Endometrium (tissue), 2 donors: Measurements from ENCODE around the gene SRPK3.

Source experiments
- FAIRE-seq: peaks from 2 replicates; lab custom pipeline; 2012; peaks lifted over from hg19 to GRCh38; lab: Jason Lieb, UNC
- donor health status: control.
- donor health status: control.

SRPK3 gene

GRCh38 chrX:153770601-153771414, 10.0 kb upstream of the SRPK3 start:
- no peak for FAIRE-seq

DNA sequence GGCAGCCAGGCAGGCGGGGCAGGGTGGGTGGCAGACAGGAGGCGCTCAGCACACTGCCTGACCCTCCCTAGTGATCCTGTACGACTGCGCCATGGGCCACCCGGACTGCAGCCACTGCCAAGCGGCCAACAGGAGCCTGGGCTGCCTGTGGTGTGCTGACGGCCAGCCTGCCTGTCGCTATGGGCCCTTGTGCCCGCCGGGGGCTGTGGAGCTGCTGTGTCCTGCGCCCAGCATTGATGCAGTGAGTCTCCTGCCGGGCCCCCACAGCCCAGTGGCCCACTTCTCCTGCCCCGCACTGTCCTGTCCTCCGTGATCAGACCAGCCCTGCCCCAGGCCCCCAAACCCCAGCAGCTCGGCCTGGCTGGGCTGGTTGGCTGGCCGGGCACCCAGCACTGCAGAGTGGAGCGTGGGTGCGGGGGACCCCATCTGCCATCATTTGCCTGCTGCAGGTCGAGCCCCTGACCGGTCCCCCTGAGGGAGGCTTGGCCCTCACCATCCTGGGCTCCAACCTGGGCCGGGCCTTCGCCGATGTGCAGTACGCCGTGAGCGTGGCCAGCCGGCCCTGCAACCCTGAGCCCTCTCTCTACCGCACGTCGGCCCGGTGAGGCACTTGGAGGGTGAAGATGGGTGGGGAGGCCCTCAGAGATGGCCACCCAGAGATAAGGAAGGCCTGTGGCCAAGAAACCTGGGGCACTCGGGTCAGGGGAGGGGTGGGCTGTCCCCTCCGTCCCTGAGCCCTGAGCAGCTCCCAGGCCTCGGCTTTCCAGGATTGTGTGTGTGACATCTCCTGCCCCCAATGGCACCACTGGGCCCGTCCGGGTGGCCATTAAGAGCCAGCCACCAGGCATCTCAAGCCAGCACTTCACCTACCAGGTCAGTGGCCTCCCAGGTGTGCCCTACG, 9.2 kb upstream of the SRPK3 start:
- no peak for FAIRE-seq

GRCh38 chrX:153772316-153773217, 8.3 kb upstream of the SRPK3 start:
- no peak for FAIRE-seq

DNA sequence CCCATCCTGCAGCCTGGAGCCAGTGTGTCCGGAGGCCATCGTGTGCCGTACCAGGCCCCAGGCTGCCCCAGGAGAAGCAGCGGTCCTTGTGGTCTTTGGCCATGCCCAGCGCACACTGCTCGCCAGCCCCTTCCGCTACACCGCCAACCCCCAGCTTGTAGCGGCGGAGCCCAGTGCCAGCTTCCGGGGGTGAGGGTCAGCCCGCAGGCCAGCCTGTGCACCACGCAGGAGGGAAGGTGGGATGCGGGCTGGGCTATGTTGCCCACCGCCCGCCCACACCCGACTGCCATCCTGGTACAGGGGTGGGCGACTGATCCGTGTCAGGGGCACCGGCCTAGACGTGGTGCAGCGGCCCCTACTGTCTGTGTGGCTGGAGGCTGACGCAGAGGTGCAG, 7.6 kb upstream of the SRPK3 start:
- FAIRE-seq: no peak

GRCh38 chrX:153773741-153774575, 6.9 kb upstream of the SRPK3 start:
- FAIRE-seq: no peak

- no peak for FAIRE-seq
These were observed 6.1 kb upstream of the SRPK3 start for GRCh38 chrX:153774576-153775292.

- FAIRE-seq: no peak
These were observed 5.3 kb upstream of the SRPK3 start for GRCh38 chrX:153775293-153776119.

GRCh38 chrX:153776120-153776599, 4.7 kb upstream of the SRPK3 start:
- FAIRE-seq: no peak

DNA sequence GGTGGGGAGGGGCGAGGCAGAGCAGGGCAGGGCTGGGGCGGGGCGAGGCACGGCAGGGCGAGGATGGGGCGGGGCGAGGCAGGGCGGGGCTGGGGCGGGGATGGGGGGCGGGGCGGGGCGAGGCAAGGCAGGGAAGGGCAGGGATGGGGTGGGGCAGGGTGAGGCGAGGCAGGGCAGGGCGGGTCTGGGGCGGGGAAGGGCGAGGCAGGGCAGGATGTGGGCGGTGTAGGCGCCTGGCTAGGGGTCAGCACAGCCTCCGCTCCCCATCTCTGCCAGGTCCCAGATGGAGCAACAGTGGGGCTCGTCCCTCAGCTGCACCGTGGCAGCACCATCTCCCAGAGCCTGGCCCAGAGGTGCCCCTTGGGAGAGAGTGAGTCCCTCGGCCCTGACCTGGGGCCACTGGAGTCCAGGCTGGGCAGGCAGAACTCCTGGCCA, 4.2 kb upstream of the SRPK3 start:
- no peak for FAIRE-seq

- FAIRE-seq: no peak
These were observed 3.4 kb upstream of the SRPK3 start for GRCh38 chrX:153777261-153778090.

DNA sequence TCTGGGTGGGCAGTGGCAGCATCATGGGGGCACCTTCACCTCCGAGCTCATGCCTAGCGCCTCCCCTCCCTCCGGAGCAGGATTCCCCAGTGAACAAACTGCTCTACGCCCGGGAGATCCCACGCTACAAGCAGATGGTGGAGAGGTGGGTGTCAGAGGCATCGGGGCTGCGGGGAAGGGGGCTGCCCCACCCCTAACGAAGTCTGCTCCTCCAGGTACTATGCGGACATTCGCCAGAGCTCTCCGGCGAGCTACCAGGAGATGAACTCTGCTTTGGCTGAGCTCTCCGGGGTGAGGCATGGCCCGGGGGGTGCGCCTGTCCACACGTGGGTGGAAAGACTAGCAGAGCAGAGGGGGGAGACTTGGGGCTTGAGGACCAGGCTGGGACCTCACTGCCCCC, 2.7 kb upstream of the SRPK3 start:
- no peak for FAIRE-seq

DNA sequence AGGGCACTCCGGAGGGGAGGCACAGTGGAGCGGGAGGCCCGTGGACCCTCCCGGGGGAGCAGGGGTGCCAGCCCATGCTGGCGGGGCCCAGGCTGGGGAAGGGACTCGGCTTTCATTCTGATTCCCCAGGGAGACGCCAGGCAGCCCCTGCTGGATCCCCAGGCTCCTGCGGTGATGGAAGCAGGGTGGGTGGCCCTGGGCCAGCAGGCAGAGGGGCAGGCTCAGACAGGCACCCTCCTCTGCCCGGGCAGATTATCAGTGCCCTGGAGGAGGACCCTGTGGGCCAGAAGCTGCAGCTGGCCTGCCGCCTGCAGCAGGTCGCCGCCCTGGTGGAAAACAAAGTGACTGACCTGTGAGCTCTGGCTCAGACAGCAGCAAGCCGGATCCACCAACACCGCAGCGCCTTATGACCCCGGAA, 2.1 kb upstream of the SRPK3 start:
- FAIRE-seq: no peak

DNA sequence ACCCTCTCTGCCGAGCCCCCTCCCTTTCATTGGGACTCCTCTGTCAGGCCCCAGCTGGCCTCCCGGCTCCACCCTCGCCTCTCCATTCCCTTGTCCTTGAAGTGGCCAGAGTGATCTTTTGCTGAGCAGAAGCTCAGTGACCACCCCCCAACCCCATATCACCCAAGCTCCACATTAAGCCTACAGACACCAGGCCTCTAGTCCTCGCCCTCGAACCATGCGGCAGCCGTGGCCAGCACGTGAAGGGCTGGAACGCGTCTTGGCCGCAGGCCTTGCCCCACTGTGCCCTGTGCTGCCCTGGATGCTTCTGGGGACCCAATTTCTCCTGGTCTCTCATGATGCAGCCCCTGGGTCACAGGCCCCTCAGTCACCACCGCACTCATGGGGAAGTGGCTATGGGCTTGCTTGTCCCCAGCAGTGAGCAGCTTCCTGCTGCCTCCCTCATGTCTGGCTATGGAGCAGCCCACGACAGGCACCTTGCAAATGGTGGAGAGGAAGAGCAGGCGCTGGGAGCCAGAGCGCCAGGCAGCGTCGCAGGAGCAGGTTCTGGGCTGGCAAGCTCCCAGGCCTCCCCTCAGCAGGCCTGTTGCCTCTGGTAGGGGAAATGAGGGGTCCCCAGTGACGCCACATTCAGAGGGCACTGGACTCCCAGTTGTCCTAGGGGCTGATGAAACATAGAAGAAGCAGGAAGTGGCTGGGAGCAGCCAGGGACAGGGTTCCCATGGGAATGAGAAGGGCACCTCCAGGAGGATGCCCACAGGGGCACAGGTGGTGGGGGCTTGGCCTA, 757 bp upstream of the SRPK3 start:
- no peak for FAIRE-seq

DNA sequence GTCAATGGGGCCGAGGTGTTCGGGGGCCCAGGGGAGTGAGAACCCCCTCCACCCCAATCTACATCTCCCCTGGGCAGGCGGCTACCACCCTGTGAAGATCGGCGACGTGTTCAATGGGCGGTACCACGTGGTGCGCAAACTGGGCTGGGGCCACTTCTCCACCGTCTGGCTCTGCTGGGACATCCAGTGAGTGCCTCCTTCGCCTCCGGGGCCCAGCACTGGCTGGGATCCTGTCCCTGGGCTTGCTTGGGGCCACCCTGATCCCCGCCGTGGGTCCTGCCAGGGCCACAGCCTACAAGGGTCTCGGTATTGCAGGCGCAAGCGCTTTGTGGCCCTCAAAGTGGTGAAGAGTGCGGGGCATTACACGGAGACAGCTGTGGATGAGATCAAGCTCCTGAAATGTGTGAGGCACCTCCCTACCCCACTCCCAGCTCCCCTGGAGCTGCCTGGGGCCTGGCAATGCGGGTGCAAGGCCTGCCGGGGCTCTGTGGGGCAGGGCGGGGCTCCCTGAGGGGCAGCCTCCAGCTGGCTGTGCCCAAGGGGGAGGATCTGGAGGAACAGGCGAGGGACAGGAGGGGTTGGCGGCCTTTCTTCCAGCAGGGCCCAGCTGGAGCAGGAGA, 697 bp downstream of the SRPK3 start:
- no peak for FAIRE-seq

- FAIRE-seq: no peak
These were observed 1.5 kb downstream of the SRPK3 start for GRCh38 chrX:153782313-153782712.

DNA sequence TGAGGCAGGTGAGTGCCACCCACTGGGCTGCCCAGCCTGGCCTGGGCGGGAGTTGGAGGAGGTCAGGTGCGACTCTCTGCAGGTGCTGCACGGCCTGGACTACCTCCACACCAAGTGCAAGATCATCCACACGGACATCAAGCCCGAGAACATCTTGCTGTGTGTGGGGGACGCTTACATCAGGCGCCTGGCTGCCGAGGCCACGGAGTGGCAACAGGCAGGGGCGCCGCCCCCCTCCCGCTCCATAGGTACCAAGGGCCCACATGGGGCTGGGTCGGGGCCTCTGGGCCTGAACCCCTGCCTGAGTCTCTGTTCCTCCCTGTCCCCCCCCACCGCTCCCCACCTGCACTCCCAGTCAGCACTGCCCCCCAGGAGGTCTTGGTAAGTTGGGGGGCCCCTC, 2.0 kb downstream of the SRPK3 start:
- no peak for FAIRE-seq

GRCh38 chrX:153783378-153784013, 2.7 kb downstream of the SRPK3 start:
- no peak for FAIRE-seq
